Measurements from ENCODE around the gene ADGRD1. TPM values are rescaled to one million over a fixed set of nuclear protein-coding genes. Genes with fewer than 3 reads are reported as not detected.

The ADGRD1 gene
- total and polyA plus RNA-seq, 12 donors = 0.87 to 6.0 (median 1.6) TPM

DNA sequence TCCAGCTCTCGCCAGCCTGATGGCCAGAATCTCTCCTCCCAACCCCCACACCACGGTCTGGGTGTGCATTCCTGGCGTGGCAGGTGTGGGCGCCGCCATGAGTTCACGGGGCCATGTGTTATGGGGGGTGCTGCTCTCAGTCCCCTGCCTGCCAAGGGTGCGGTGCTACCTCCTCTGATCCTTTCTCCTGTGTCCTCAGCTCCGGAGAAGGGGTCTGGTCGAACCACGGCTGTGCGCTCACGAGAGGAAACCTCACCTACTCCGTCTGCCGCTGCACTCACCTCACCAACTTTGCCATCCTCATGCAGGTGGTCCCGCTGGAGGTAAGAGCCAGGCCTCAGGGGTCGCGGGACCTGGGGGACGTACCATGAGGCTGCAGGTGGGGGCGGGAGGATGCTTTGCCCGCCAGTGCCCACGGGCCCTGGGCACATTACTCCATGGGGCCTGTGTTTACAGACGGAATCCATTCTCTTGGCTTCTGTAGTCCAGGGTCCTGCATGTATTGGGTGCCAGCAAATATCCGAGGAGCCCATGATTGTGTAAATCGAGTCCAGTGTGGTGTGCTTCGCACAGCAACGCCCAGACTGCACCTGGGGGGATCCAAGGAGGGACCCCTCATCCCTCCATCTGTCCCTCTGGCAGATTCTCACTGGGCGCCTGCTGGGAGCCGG lies 130.8 kb downstream of the ADGRD1 start:
- Histone ChIP-seq H3K4me1 (replicated peaks in 1 of 2) (no peaks in the 10 kb centered on the region), H3K36me3 (replicated peaks in 1 of 2) (no peaks in the 10 kb centered on the region), H3K9me3 (replicated peaks in 1 of 3) (no peaks in the 10 kb centered on the region), H3K27me3 (no peaks in the 10 kb centered on the region), H3K4me3 (no peak overlapping the region), H3K27ac (no peak overlapping the region)
- intact Hi-C loops (cut with DNase I) = no loop called here
- peak in 2 of 7 donors; percentile 5 to 37 for DNase-seq
- 74 to 86% (median 83%) methylated on average over 13 to 28 of the region's 28 CpGs for WGBS, 4 donors
- TF ChIP-seq POLR2A (IDR thresholded peaks at IDR 0.05) = no peak
- TF ChIP-seq, protein P1, sequence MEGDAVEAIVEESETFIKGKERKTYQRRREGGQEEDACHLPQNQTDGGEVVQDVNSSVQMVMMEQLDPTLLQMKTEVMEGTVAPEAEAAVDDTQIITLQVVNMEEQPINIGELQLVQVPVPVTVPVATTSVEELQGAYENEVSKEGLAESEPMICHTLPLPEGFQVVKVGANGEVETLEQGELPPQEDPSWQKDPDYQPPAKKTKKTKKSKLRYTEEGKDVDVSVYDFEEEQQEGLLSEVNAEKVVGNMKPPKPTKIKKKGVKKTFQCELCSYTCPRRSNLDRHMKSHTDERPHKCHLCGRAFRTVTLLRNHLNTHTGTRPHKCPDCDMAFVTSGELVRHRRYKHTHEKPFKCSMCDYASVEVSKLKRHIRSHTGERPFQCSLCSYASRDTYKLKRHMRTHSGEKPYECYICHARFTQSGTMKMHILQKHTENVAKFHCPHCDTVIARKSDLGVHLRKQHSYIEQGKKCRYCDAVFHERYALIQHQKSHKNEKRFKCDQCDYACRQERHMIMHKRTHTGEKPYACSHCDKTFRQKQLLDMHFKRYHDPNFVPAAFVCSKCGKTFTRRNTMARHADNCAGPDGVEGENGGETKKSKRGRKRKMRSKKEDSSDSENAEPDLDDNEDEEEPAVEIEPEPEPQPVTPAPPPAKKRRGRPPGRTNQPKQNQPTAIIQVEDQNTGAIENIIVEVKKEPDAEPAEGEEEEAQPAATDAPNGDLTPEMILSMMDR (IDR thresholded peaks at IDR 0.05) = no peak

DNA sequence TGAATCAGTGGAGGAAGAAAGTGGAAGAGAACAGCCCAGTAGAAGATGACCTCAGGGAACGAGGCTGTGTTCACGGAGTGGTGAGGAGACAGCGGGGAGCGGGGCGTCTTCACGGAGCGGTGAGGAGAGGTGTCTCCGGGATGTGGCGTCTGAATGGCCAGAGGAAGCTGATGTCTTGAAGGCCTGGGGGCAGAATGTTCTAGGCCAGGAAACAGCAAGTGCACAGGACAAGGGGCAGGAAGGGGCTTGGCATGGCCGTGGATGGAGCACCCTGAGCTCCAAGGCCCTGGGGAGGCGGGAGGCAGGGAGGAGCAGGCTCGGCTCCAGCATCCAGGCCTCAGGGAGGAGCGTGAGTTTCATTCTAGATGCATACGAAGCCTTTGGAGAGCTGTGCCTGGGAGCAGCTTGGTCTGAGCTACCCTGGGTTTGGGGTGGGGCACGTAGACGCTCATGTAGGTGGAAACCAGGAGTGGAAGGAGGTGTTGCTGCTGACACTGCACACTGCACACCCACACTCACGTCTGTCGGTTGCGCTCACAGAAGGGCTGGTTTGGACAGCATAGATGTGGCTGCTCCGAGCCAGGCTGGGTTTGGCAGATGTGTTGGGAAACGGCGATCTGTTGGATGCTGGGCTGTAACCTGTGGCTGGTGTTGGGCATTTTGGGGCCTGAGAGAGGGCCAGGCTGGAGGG lies 131.6 kb downstream of the ADGRD1 start:
- TF ChIP-seq, protein P1 (IDR thresholded peaks at IDR 0.05) = no peak
- TF ChIP-seq POLR2A (IDR thresholded peaks at IDR 0.05) = no peak
- H3K27me3 ChIP-seq = no peaks in the 10 kb centered on the region
- H3K36me3 ChIP-seq (replicated peaks in 1 of 2) = no peaks in the 10 kb centered on the region
- H3K27ac ChIP-seq = no peak overlapping the region
- no peaks in the 10 kb centered on the region for H3K9me3 ChIP-seq (replicated peaks in 1 of 3)
- peak in 3 of 7 donors; percentile 5 to 25 (median 7) for DNase-seq
- no peaks in the 10 kb centered on the region for H3K4me1 ChIP-seq (replicated peaks in 1 of 2)
- no peak overlapping the region for H3K4me3 ChIP-seq
- intact Hi-C loops (cut with DNase I) = no loop called here
- 68 to 79% (median 76%) methylated on average over 21 to 22 of the region's 22 CpGs for WGBS, 4 donors

DNA sequence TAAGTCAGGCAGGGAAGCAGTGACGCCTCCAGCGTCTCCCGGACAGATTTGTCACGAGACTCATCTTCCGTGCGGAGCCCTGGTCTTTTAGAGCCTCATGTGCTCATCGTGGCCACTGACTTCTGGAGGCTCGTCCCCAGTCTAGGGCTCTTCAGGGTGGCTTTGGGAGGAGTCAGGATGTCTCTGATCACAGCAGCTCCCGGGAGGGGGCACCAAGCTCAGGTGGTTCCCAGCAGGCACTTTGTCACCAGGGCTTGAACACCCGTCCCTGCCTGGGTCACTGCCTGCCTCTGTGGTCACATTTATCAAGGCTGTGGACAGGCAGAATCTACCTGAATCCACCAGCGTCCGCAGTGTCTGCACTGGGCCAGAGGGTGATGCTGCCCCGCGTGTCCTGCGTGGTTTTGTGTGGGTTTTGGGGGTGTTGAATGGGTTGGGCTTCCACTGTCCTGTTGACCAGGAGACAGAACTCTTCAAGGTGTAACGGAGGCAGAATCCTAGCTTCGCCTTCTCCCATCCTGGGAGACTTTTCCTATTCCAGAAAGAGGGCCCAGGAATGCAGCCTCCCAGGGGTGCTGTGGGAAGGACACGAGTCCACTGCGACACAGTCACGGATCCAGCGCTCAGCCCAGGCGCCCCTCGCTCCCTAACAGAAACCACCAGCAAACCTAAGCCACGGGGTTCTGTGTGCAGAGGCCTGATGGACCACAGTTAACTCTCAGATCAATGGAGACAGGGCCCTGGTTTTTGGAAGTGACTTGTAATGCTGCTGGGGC lies 132.3 kb downstream of the ADGRD1 start:
- TF ChIP-seq, protein P1 (IDR thresholded peaks at IDR 0.05) = no peak
- no peak for TF ChIP-seq POLR2A (IDR thresholded peaks at IDR 0.05)
- H3K36me3 ChIP-seq (replicated peaks in 1 of 2) = no peaks in the 10 kb centered on the region
- 82 to 89% (median 86%) methylated on average over 14 to 24 of the region's 24 CpGs for WGBS, 4 donors
- H3K27me3 ChIP-seq = no peaks in the 10 kb centered on the region
- no peak overlapping the region for H3K27ac ChIP-seq
- no peaks in the 10 kb centered on the region for H3K4me1 ChIP-seq (replicated peaks in 1 of 2)
- no peak overlapping the region for H3K4me3 ChIP-seq
- intact Hi-C loops (cut with DNase I) = no loop called here
- DNase-seq = peak in 3 of 7 donors; percentile 7 to 35 (median 13)
- no peaks in the 10 kb centered on the region for H3K9me3 ChIP-seq (replicated peaks in 1 of 3)

DNA sequence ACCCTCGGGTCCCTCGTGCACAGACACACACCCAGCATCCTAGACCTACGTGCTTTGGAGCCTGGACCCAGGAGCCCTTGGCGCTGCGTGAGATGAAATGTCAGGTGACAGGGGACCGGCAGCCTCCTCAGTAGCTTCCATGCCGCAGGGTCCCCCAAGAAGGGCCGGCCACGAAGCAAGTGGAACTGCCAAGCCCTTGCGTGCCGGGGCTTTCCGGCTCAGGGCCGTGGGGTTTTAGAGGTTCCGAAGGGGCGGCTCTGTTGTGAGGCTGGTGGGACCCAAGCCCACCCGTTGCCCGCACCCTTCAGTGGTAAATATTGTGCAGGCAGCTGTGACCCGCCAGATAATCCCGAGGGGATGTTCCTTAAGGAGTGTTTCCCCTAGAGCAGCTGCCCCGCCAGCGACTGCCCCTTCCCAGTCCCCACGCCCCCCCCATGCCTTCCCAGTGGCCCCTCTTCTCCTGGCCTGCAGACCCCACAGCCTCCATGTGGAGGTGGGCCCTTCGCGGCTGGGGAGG lies 133.7 kb downstream of the ADGRD1 start:
- Histone ChIP-seq H3K27me3 (no peaks in the 10 kb centered on the region), H3K36me3 (replicated peaks in 1 of 2) (no peaks in the 10 kb centered on the region), H3K9me3 (replicated peaks in 1 of 3) (no peaks in the 10 kb centered on the region), H3K27ac (no peak overlapping the region), H3K4me3 (no peak overlapping the region), H3K4me1 (replicated peaks in 1 of 2) (no peaks in the 10 kb centered on the region)
- intact Hi-C loops (cut with DNase I) = no loop called here
- no peak for TF ChIP-seq POLR2A (IDR thresholded peaks at IDR 0.05)
- TF ChIP-seq, protein P1 (IDR thresholded peaks at IDR 0.05) = no peak
- WGBS, 4 donors = 80 to 88% (median 86%) methylated on average over 6 to 24 of the region's 24 CpGs
- DNase-seq = peak in 3 of 7 donors; percentile 9 to 30 (median 11)
